A549 (cell line): ENCODE data around the gene FCAMR. TPM values are rescaled to one million over a fixed set of nuclear protein-coding genes. Genes with fewer than 3 reads are reported as not detected.

ENCODE experiments used
- ATAC-seq, 2 experiments: fragments of 200-7000 bp in 1 of 2; fragments of >200 bp in 1 of 2; cut with Nextera tagmentation in 1 of 2; cut with Tn5 transposase in 1 of 2; 3 replicates each; pipeline versions ENCODE4 v1.8.0 to v1.9.1; 2018 to 2020; ENCODE audit warnings: mild to moderate bottlenecking in 1 of 2, moderate library complexity in 1 of 2
- CTCF ChIA-PET: fragments of 300-600 bp; sonication (Branson Sonifier 250); formaldehyde crosslinking; extraction: SDS; loops from one replicate; lab custom pipeline; 2021; ENCODE audit warnings: antibody characterized with exemption, inconsistent platforms; lab: Yijun Ruan, JAX
- POLR2A ChIA-PET: fragments of 350-600 bp; formaldehyde crosslinking; extraction: SDS; loops from one replicate; lab custom pipeline; 2021; ENCODE audit warnings: antibody characterized with exemption, inconsistent platforms; lab: Yijun Ruan, JAX
- DNase-seq, 2 experiments: peaks; one replicate each; pipeline versions ENCODE4 v3.0.0 to v3.0.0-alpha.2; 2011 to 2016; ENCODE audit warnings: low read depth in 1 of 2, low spot score in 1 of 2
- FAIRE-seq: peaks from 2 replicates; lab custom pipeline; 2011; peaks lifted over from hg19 to GRCh38; lab: Jason Lieb, UNC
- H3K27ac ChIP-seq, 2 experiments: fragments of >200 bp; sonication (Bioruptor Twin); formaldehyde crosslinking; 3 replicates each; pipeline ENCODE4 v1.5.1; 2016 to 2017
- H3K4me1 ChIP-seq: fragments of >200 bp; sonication (Bioruptor Twin); formaldehyde crosslinking; 3 replicates; pipeline ENCODE4 v1.6.1; 2016
- H3K4me2 ChIP-seq: fragments of >200 bp; sonication (Bioruptor Twin); formaldehyde crosslinking; 3 replicates; pipeline ENCODE4 v1.6.1; 2016
- H3K4me3 ChIP-seq: fragments of >200 bp; sonication (Bioruptor Twin); formaldehyde crosslinking; 3 replicates; pipeline ENCODE4 v1.5.1; 2016
- H3K9me3 ChIP-seq: fragments of >200 bp; sonication (Bioruptor Twin); formaldehyde crosslinking; 3 replicates; pipeline ENCODE4 v1.6.1; 2016
- CHD2 ChIP-seq: fragments of 150-350 bp; IDR thresholded peaks from 2 replicates; pipeline ENCODE4 v1.6.1; 2014; ENCODE audit warnings: low read length; ENCODE audit not compliant: partially characterized antibody
- EP300 ChIP-seq, 2 experiments: fragments of >200 bp; sonication (Bioruptor Twin); formaldehyde crosslinking; IDR thresholded peaks; 2 replicates in 1 of 2; 3 replicates in 1 of 2; pipeline ENCODE4 v1.6.1; 2016 to 2017
- ESRRA ChIP-seq: fragments of 150-350 bp; IDR thresholded peaks from 2 replicates; pipeline ENCODE4 v1.6.1; 2014; ENCODE audit warnings: mild to moderate bottlenecking, low read length, borderline replicate concordance
- FOSB ChIP-seq: fragments of 250-450 bp; sonication (Bioruptor Pico); IDR thresholded peaks from 2 replicates; pipeline ENCODE4 v1.5.0; 2020; ENCODE audit warnings: mild to moderate bottlenecking, moderate library complexity
- GATA3 ChIP-seq: IDR thresholded peaks from 2 replicates; pipeline ENCODE4 v1.6.1; 2012; ENCODE audit warnings: borderline replicate concordance
- HDAC2 ChIP-seq: fragments of 200-600 bp; sonication (generic); IDR thresholded peaks from 2 replicates; pipeline ENCODE4 v1.6.1; 2016
- HES2 ChIP-seq: fragments of >200 bp; sonication (Bioruptor Twin); formaldehyde crosslinking; IDR thresholded peaks from 2 replicates; pipeline ENCODE4 v1.6.1; 2016
- HOXB13 ChIP-seq: fragments of 250-450 bp; sonication (Bioruptor Pico); IDR thresholded peaks from 2 replicates; pipeline ENCODE4 v1.5.0; 2020; ENCODE audit warnings: low read depth, mild to moderate bottlenecking, moderate library complexity
- HOXB5 ChIP-seq: fragments of 250-450 bp; sonication (Bioruptor Pico); IDR thresholded peaks from 2 replicates; pipeline ENCODE4 v1.5.0; 2020; ENCODE audit warnings: mild to moderate bottlenecking, moderate library complexity
- JUNB ChIP-seq: fragments of >200 bp; sonication (Bioruptor Twin); formaldehyde crosslinking; IDR thresholded peaks from 2 replicates; pipeline ENCODE4 v1.6.1; 2016
- KDM5A ChIP-seq: fragments of 200-600 bp; sonication (generic); IDR thresholded peaks from 2 replicates; pipeline ENCODE4 v1.6.1; 2016; ENCODE audit warnings: antibody characterized with exemption, mild to moderate bottlenecking
- MYC ChIP-seq: IDR thresholded peaks from 2 replicates; pipeline ENCODE4 v1.6.1; 2012; ENCODE audit warnings: mild to moderate bottlenecking, inconsistent platforms, low read length, improper control_type of control experiment, borderline replicate concordance
- NPAS2 ChIP-seq: fragments of 250-450 bp; sonication (Bioruptor Pico); IDR thresholded peaks from 2 replicates; pipeline ENCODE4 v1.8.0; 2022; ENCODE audit warnings: mild to moderate bottlenecking, moderate library complexity, borderline replicate concordance
- POLR2A ChIP-seq: IDR thresholded peaks from 2 replicates; pipeline ENCODE4 v1.6.1; 2012; ENCODE audit warnings: mild to moderate bottlenecking, low read length
- RARB ChIP-seq: fragments of 250-450 bp; sonication (Bioruptor Pico); IDR thresholded peaks from 2 replicates; pipeline ENCODE4 v1.8.0; 2021; ENCODE audit warnings: mild to moderate bottlenecking, moderate library complexity
- RCOR1 ChIP-seq: fragments of 150-350 bp; IDR thresholded peaks from 2 replicates; pipeline ENCODE4 v1.6.1; 2014; ENCODE audit warnings: antibody characterized with exemption, low read length, low read depth
- RFX5 ChIP-seq: fragments of 450-650 bp; IDR thresholded peaks from 2 replicates; pipeline ENCODE4 v1.7.1; 2014; ENCODE audit warnings: antibody characterized with exemption, mild to moderate bottlenecking, moderate library complexity
- SMC3 ChIP-seq: fragments of >200 bp; sonication (Bioruptor Twin); formaldehyde crosslinking; IDR thresholded peaks from 3 replicates; pipeline ENCODE4 v1.6.1; 2018; ENCODE audit warnings: inconsistent platforms
- ZC3H11A ChIP-seq: fragments of 450-650 bp; IDR thresholded peaks from 2 replicates; pipeline ENCODE4 v1.6.1; 2014; ENCODE audit warnings: antibody characterized with exemption, mild to moderate bottlenecking
- WGBS: methylation state at CpG from one replicate; pipeline ENCODE4 v1.1.6; 2017; ENCODE audit errors: missing lambda C conversion rate; 5-methylcytosine and 5-hydroxymethylcytosine counted together
- polyA plus RNA-seq, 4 experiments: library from polyadenylated mRNA; depleted of rRNA in 3 of 4; stranded (reverse); fragments of >200 nt; fragmentation: RNase III in 1 of 4; extraction: RNeasy Plus Mini Kit Qiagen cat#74134 plus additional on column Dnase treatment in 1 of 4; gene quantifications; 2 replicates in 3 of 4; 3 replicates in 1 of 4; pipeline ENCODE4 v1.2.3, GENCODE V29; 2011 to 2017
- TF ChIP-seq, protein P1 (sequence below): fragments of >200 bp; sonication (Bioruptor Twin); formaldehyde crosslinking; IDR thresholded peaks from 3 replicates; pipeline ENCODE4 v1.5.1; 2016
- TF ChIP-seq, protein P2 (sequence below): IDR thresholded peaks from 2 replicates; pipeline ENCODE4 v1.6.1; 2012; ENCODE audit warnings: low read depth, borderline replicate concordance
- TF ChIP-seq, protein P3 (sequence below): fragments of 150-350 bp; IDR thresholded peaks from 2 replicates; pipeline ENCODE4 v1.6.1; 2014; ENCODE audit warnings: low read depth, mild to moderate bottlenecking, low read length
- TF ChIP-seq, protein P4 (sequence below): fragments of 250-450 bp; sonication (Bioruptor Pico); IDR thresholded peaks from 2 replicates; pipeline ENCODE4 v1.5.0; 2020; ENCODE audit warnings: low read depth, mild to moderate bottlenecking, moderate library complexity

FCAMR gene
- polyA plus RNA-seq, 2 of the 4 experiments (the other 2 are of a cell fraction) = not detected

GRCh38 chr1:207002724-207003146 is 32.5 kb upstream of the FCAMR start:
- FAIRE-seq (no peak), DNase-seq (no peak), ATAC-seq (no peak)
- Histone ChIP-seq H3K4me3 (no peak overlapping the region), H3K4me2 (no peak overlapping the region), H3K9me3 (peaks cover under 1% of the 10 kb centered on the region; the same call in 1 of the 3 replicates), H3K4me1 (peaks cover 53% of the 10 kb centered on the region), H3K27ac (peak overlapping the region; percentile 39 to 89; a peak in 4 of 6 replicates)
- TF ChIP-seq RFX5 = no peak
- TF ChIP-seq ZC3H11A = no peak
- no peak for TF ChIP-seq JUNB
- TF ChIP-seq, protein P1, sequence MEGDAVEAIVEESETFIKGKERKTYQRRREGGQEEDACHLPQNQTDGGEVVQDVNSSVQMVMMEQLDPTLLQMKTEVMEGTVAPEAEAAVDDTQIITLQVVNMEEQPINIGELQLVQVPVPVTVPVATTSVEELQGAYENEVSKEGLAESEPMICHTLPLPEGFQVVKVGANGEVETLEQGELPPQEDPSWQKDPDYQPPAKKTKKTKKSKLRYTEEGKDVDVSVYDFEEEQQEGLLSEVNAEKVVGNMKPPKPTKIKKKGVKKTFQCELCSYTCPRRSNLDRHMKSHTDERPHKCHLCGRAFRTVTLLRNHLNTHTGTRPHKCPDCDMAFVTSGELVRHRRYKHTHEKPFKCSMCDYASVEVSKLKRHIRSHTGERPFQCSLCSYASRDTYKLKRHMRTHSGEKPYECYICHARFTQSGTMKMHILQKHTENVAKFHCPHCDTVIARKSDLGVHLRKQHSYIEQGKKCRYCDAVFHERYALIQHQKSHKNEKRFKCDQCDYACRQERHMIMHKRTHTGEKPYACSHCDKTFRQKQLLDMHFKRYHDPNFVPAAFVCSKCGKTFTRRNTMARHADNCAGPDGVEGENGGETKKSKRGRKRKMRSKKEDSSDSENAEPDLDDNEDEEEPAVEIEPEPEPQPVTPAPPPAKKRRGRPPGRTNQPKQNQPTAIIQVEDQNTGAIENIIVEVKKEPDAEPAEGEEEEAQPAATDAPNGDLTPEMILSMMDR = no peak
- TF ChIP-seq FOSB (CRISPR knock-in tag) = no peak
- no peak for TF ChIP-seq MYC
- no peak for TF ChIP-seq SMC3
- no peak for TF ChIP-seq POLR2A
- no peak for TF ChIP-seq HDAC2
- no peak for TF ChIP-seq CHD2
- TF ChIP-seq KDM5A = no peak
- no peak for TF ChIP-seq ESRRA
- no peak for TF ChIP-seq HOXB5 (CRISPR knock-in tag)
- TF ChIP-seq HOXB13 (CRISPR knock-in tag) = no peak
- no peak for TF ChIP-seq GATA3
- TF ChIP-seq, protein P2, sequence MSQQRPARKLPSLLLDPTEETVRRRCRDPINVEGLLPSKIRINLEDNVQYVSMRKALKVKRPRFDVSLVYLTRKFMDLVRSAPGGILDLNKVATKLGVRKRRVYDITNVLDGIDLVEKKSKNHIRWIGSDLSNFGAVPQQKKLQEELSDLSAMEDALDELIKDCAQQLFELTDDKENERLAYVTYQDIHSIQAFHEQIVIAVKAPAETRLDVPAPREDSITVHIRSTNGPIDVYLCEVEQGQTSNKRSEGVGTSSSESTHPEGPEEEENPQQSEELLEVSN = no peak
- TF ChIP-seq RARB (CRISPR knock-in tag) = no peak
- no peak for TF ChIP-seq RCOR1
- TF ChIP-seq HES2 = no peak
- 55% methylated on average over 1 of the region's 1 CpG for WGBS
- POLR2A ChIA-PET = no interaction called here
- CTCF ChIA-PET = interaction anchor here (1.8 to 3.2 kb wide), 3 partner anchors 10 to 20 kb away, joined by 12 to 17 read pairs (median 14); no protein-coding TSS in a partner anchor

DNA sequence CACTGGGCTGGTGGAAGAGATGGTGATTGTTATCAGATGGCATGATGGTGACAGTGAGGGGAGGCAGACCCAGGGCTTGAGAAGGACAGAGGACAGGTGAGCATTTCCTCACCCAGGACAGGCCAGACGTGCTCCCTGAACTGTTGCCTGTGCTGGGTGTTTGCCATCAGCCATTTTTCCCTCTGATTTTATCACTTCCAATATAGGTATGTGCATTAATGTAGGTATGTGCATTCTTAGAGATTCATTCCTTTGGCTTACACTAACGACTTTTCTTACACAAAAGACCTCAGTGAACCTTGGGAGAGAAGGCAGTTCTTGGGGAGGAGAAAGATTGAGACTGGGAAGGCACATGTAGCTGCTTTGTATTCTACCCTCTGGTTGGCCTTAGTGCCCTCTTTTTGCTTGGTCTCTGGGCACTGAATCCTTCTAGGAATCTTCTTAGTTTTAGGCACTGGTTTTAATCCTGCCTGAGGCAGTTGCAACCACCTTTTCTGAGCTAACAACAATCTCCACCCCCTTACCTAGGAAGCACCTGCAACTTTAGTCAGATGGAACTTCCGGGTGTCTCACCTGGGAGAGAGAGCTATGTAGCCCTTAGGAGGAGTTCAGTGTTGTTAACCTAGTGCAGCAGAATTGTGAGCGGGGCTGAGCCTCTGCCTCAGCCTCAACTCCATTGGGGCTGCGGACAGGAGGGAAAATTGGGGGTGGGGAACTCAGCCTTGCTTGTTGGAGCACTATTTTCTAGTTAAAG is 31.4 kb upstream of the FCAMR start:
- DNase-seq (no peak), ATAC-seq (no peak), FAIRE-seq (no peak)
- 82% methylated on average over 5 of the region's 5 CpGs for WGBS
- Histone ChIP-seq H3K9me3 (no peaks in the 10 kb centered on the region), H3K27ac (no peak overlapping the region), H3K4me2 (no peak overlapping the region), H3K4me3 (no peak overlapping the region), H3K4me1 (peaks cover 42% of the 10 kb centered on the region)
- ChIA-PET POLR2A (no interaction called here), CTCF (interaction anchor here (1.0 to 1.6 kb wide), 3 partner anchors 11 to 23 kb away, joined by 3 to 4 read pairs (median 3); no protein-coding TSS in a partner anchor)
- no peak for TF ChIP-seq NPAS2 (CRISPR knock-in tag)
- TF ChIP-seq HOXB13 (CRISPR knock-in tag) = no peak
- TF ChIP-seq EP300 (IDR thresholded peaks at IDR 0.05) = no peak
- TF ChIP-seq, protein P3, sequence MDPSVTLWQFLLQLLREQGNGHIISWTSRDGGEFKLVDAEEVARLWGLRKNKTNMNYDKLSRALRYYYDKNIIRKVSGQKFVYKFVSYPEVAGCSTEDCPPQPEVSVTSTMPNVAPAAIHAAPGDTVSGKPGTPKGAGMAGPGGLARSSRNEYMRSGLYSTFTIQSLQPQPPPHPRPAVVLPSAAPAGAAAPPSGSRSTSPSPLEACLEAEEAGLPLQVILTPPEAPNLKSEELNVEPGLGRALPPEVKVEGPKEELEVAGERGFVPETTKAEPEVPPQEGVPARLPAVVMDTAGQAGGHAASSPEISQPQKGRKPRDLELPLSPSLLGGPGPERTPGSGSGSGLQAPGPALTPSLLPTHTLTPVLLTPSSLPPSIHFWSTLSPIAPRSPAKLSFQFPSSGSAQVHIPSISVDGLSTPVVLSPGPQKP = no peak
- TF ChIP-seq, protein P4, sequence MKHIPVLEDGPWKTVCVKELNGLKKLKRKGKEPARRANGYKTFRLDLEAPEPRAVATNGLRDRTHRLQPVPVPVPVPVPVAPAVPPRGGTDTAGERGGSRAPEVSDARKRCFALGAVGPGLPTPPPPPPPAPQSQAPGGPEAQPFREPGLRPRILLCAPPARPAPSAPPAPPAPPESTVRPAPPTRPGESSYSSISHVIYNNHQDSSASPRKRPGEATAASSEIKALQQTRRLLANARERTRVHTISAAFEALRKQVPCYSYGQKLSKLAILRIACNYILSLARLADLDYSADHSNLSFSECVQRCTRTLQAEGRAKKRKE = no peak
